Measurements from ENCODE around the gene CAPZB. TPM values are rescaled to one million over a fixed set of nuclear protein-coding genes. Genes with fewer than 3 reads are reported as not detected.

Gene CAPZB
- total RNA-seq, 1 donor from 2014 or later: 326 TPM

DNA sequence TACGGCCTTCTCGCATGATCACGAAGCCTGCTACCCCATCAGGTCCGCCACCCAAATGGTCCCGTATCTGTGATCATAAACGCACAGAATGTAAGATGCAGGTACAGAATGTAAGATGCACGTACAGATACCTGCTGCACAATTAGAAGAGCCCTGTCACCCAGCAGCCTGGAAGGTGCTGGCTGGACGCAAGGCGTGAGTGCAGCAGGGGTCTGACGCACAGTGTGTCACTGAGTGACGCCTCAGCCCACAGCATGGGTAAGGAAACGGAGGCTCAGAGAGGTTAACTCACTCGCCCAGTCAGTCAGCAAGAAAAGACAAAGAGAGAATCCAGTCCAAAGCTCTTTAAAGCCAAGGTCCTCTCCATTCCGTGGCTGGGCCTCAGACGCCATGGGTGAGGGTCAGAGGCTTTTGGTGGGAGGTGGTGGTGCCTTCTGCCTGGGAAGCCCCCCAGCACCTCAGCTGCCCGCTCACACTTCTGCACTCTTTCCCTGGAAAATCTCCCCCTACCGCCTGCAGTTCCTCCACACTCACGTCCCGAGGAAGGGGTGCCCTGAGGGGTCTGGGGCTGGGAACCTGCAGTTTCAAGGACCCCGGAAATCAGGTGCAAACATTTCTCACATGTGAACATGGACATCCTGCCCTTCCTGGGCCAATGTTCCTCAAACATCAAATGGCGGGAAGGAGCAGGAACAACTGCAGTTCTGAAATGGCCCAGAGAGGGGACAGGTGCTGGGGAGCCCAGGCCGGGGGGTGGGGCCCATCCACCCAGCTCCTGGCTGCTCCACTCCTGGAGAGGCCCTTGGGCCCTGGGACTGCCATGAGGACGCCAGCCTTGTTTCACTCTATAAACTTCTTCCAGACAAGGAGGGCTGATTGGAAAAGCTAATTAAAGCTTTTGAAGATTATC lies 113.9 kb downstream of the CAPZB start:
- Mint-ChIP-seq H3K27me3 (ENCODE audit: unreplicated experiment) (peaks cover 1% of the 10 kb centered on the region), H3K27ac (ENCODE audit: unreplicated experiment) (no peak overlapping the region), H3K9me3 (ENCODE audit: unreplicated experiment) (no peaks in the 10 kb centered on the region), H3K4me1 (ENCODE audit: low read depth, unreplicated experiment) (peaks cover 7% of the 10 kb centered on the region), H3K4me3 (ENCODE audit: unreplicated experiment) (no peak overlapping the region), H3K36me3 (ENCODE audit: unreplicated experiment) (peaks cover 7% of the 10 kb centered on the region)
- no peak for TF ChIP-seq CTCF (IDR thresholded peaks at IDR 0.05; ENCODE audit: partially characterized antibody, unreplicated experiment)
- DNase-seq: no peak

GRCh38 chr1:19370453-19371170 lies 114.7 kb downstream of the CAPZB start:
- H3K27ac Mint-ChIP-seq (ENCODE audit: unreplicated experiment): no peak overlapping the region
- peaks cover 1% of the 10 kb centered on the region for H3K27me3 Mint-ChIP-seq (ENCODE audit: unreplicated experiment)
- H3K9me3 Mint-ChIP-seq (ENCODE audit: unreplicated experiment): no peaks in the 10 kb centered on the region

GRCh38 chr1:19369396-19370090 lies 115.8 kb downstream of the CAPZB start:
- DNase-seq: no peak
- no peak overlapping the region for H3K4me3 Mint-ChIP-seq (ENCODE audit: unreplicated experiment)
- no peaks in the 10 kb centered on the region for H3K9me3 Mint-ChIP-seq (ENCODE audit: unreplicated experiment)
- no peak overlapping the region for H3K27ac Mint-ChIP-seq (ENCODE audit: unreplicated experiment)
- no peaks in the 10 kb centered on the region for H3K36me3 Mint-ChIP-seq (ENCODE audit: unreplicated experiment)
- no peak for TF ChIP-seq CTCF (IDR thresholded peaks at IDR 0.05; ENCODE audit: partially characterized antibody, unreplicated experiment)
- peaks cover 7% of the 10 kb centered on the region for H3K4me1 Mint-ChIP-seq (ENCODE audit: low read depth, unreplicated experiment)
- H3K27me3 Mint-ChIP-seq (ENCODE audit: unreplicated experiment): no peaks in the 10 kb centered on the region

More at GRCh38 chr1:19370453-19371170, 114.7 kb downstream of the CAPZB start:
- H3K4me1 Mint-ChIP-seq (ENCODE audit: low read depth, unreplicated experiment): peaks cover 7% of the 10 kb centered on the region
- H3K36me3 Mint-ChIP-seq (ENCODE audit: unreplicated experiment): peaks cover 3% of the 10 kb centered on the region
- DNase-seq: no peak
- TF ChIP-seq CTCF (IDR thresholded peaks at IDR 0.05; ENCODE audit: partially characterized antibody, unreplicated experiment): no peak
- no peak overlapping the region for H3K4me3 Mint-ChIP-seq (ENCODE audit: unreplicated experiment)

- Mint-ChIP-seq H3K27ac (ENCODE audit: unreplicated experiment) (no peak overlapping the region), H3K4me3 (ENCODE audit: unreplicated experiment) (no peak overlapping the region), H3K36me3 (ENCODE audit: unreplicated experiment) (no peaks in the 10 kb centered on the region)
Observed at GRCh38 chr1:19368964-19369363, 116.4 kb downstream of the CAPZB start.

More at GRCh38 chr1:19368964-19369363, 116.4 kb downstream of the CAPZB start:
- Mint-ChIP-seq H3K4me1 (ENCODE audit: low read depth, unreplicated experiment) (peaks cover 7% of the 10 kb centered on the region), H3K9me3 (ENCODE audit: unreplicated experiment) (no peaks in the 10 kb centered on the region), H3K27me3 (ENCODE audit: unreplicated experiment) (no peaks in the 10 kb centered on the region)
- no peak for TF ChIP-seq CTCF (IDR thresholded peaks at IDR 0.05; ENCODE audit: partially characterized antibody, unreplicated experiment)
- no peak for DNase-seq
